OCI-LY3 (cell line): ENCODE results near the gene ARMC12.

ENCODE experiments used
- EZH2phosphoT487 ChIP-seq: fragments of 200-600 bp; shearing (Covaris generic); IDR thresholded peaks from 2 replicates; pipeline ENCODE4 v1.6.1; 2018; ENCODE audit warnings: antibody characterized with exemption, mixed run types, low read depth
- TF ChIP-seq, protein P1 (sequence below): fragments of 200-600, 300-600 bp; sonication (generic); IDR thresholded peaks from 2 replicates; pipeline ENCODE4 v1.5.1; 2014; ENCODE audit warnings: antibody characterized with exemption, low read length, low read depth

DNA sequence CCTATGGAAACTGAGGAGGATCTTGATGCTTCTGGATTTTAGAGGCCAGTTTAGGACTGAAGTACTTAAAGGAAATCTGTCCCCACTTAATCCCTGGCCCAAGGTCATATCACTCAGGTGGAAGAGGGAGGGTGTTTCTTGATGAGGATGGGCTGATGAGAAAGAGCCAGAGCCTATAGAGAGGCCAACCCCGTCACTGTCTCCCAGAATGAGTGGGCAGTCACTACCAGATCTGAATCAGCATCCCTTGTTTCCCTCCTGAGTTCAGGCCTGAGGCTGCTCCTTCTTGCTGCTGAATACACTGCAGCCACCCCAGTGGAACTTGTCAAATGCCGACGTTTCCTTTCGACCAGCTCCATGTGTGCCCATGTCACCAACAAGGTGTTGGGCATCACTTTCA, 14.8 kb downstream of the ARMC12 start:
- TF ChIP-seq, protein P1, sequence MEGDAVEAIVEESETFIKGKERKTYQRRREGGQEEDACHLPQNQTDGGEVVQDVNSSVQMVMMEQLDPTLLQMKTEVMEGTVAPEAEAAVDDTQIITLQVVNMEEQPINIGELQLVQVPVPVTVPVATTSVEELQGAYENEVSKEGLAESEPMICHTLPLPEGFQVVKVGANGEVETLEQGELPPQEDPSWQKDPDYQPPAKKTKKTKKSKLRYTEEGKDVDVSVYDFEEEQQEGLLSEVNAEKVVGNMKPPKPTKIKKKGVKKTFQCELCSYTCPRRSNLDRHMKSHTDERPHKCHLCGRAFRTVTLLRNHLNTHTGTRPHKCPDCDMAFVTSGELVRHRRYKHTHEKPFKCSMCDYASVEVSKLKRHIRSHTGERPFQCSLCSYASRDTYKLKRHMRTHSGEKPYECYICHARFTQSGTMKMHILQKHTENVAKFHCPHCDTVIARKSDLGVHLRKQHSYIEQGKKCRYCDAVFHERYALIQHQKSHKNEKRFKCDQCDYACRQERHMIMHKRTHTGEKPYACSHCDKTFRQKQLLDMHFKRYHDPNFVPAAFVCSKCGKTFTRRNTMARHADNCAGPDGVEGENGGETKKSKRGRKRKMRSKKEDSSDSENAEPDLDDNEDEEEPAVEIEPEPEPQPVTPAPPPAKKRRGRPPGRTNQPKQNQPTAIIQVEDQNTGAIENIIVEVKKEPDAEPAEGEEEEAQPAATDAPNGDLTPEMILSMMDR = no peak
- TF ChIP-seq EZH2phosphoT487 = no peak
